Ishikawa (cell line): Measurements from ENCODE around the gene CD164L2.
A peak's percentile ranks its signal among the peaks of the same experiment; 100 is the strongest.

Source experiments
- CEBPB ChIP-seq: IDR thresholded peaks from 2 replicates; pipeline ENCODE4 v1.6.1; 2012
- CREB1 ChIP-seq: IDR thresholded peaks from 2 replicates; pipeline ENCODE4 v1.6.1; 2012; ENCODE audit warnings: low read depth
- EGR1 ChIP-seq: IDR thresholded peaks from 2 replicates; pipeline ENCODE4 v1.6.1; 2012
- EP300 ChIP-seq: IDR thresholded peaks from 2 replicates; pipeline ENCODE4 v1.6.1; 2012; ENCODE audit warnings: borderline replicate concordance
- FOXM1 ChIP-seq: IDR thresholded peaks from 2 replicates; pipeline ENCODE4 v1.6.1; 2012; ENCODE audit warnings: low read depth, borderline replicate concordance
- MAX ChIP-seq: IDR thresholded peaks from 2 replicates; pipeline ENCODE4 v1.6.1; 2012
- NFIC ChIP-seq: IDR thresholded peaks from 2 replicates; pipeline ENCODE4 v1.6.1; 2012
- RAD21 ChIP-seq: IDR thresholded peaks from 2 replicates; pipeline ENCODE4 v1.6.1; 2012; ENCODE audit warnings: low read depth
- REST ChIP-seq: IDR thresholded peaks from 2 replicates; pipeline ENCODE4 v1.6.1; 2012; ENCODE audit warnings: low read depth, mild to moderate bottlenecking
- TAF1 ChIP-seq: IDR thresholded peaks from 2 replicates; pipeline ENCODE4 v1.6.1; 2012; ENCODE audit warnings: low read depth, mild to moderate bottlenecking
- TCF12 ChIP-seq: IDR thresholded peaks from 2 replicates; pipeline ENCODE4 v1.6.1; 2012; ENCODE audit warnings: low read depth
- TEAD4 ChIP-seq: IDR thresholded peaks from 2 replicates; pipeline ENCODE4 v1.6.1; 2012
- USF1 ChIP-seq: IDR thresholded peaks from 2 replicates; pipeline ENCODE4 v1.6.1; 2012
- YY1 ChIP-seq: IDR thresholded peaks from 2 replicates; pipeline ENCODE4 v1.6.1; 2012; ENCODE audit warnings: low read depth
- ZBTB7A ChIP-seq: IDR thresholded peaks from 2 replicates; pipeline ENCODE4 v1.6.1; 2012; ENCODE audit warnings: low read depth

The CD164L2 gene

GRCh38 chr1:27345272-27345671 lies 37.9 kb downstream of the CD164L2 start:
- TF ChIP-seq ZBTB7A (no peak), EGR1 (no peak)

DNA sequence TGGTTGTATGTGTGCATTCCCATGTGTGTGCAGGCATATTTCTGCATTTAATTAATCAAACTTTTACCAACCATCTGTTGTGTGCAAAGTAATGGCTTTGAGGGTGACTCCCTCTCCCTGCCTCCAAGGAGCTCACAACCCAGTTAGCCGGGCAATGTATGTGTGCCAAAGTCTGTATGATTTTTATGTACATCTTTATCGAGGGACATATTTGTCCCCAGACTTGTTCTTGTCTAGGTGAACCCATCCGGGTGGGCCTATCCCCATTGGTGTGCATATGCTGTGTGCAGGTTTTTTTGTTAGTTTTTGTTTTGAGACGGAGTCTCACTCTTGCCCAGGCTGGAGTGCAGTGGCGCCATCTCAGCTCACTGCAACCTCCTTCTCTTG lies 39.5 kb downstream of the CD164L2 start:
- TF ChIP-seq TCF12 (no peak), TAF1 (no peak), YY1 (no peak), USF1 (no peak), NFIC (no peak), CEBPB (no peak)

DNA sequence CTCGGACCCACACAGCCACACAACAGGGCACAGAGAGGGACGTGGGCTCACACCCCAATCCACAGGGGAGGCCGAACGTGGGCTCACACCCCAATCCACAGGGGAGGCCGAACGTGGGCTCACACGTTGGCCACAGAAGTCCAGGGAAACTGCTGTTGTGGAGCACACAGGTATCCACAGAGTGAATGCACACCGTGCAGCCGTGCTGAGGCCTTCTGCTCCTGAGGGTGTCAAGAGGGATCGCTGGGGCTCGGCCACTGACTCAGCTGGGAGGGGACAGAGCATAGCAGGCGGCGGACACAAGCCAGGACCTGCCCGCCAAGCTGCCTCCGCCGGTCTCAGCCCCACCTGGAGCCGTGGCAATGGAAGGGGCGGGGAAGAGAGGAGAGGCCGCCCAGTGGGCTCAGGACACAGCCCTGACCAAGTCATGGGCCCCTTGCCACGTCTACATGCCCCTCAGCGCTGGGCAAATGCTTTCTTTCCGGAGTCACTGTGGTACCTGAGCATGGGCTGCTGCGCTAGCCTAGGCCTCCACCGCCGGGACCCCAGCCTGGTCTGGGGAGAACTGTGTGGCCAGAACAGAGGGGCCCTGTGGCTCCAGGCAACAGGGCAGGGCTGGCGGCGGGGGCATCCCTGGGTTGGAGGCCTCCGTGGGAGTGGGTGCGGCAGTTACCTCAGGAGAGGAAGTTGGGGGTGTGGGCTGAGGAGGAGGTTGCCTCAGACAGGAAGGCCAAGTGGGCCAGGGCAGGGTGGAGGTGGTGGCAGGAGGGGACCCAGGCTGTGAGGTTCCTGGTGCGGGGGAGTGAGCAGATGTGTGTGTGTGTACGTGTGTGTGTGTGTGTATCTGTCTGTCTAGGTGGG lies 40.1 kb downstream of the CD164L2 start:
- peak; percentile 76 for TF ChIP-seq MAX
- TF ChIP-seq FOXM1: no peak
- TF ChIP-seq CEBPB: no peak
- peak; percentile 23; the same call in 1 of the 2 replicates for TF ChIP-seq TCF12
- TF ChIP-seq TEAD4: no peak
- TF ChIP-seq USF1: no peak
- no peak for TF ChIP-seq EP300

- no peak for TF ChIP-seq TEAD4
These were observed 40.7 kb downstream of the CD164L2 start for GRCh38 chr1:27342391-27342777.

- TF ChIP-seq TCF12: 0 out of 2 replicates have a peak, but pooled peaks have one; percentile 54
- no peak for TF ChIP-seq NFIC
- peak; percentile 58; the same call in 1 of the 2 replicates for TF ChIP-seq TAF1
- no peak for TF ChIP-seq RAD21
- peak; percentile 57; the same call in 1 of the 2 replicates for TF ChIP-seq YY1
- TF ChIP-seq CREB1: no peak
- TF ChIP-seq MAX: peak; percentile 73; the same call in 1 of the 2 replicates
- 0 out of 2 replicates have a peak, but pooled peaks have one; percentile 25 for TF ChIP-seq TEAD4
- no peak for TF ChIP-seq REST
- no peak for TF ChIP-seq USF1
- TF ChIP-seq CEBPB: no peak
- TF ChIP-seq FOXM1: no peak
- TF ChIP-seq EGR1: peak; percentile 80
- peak; percentile 68; the same call in 1 of the 2 replicates for TF ChIP-seq ZBTB7A
- peak; percentile 47; the same call in 1 of the 2 replicates for TF ChIP-seq EP300
These were observed 41.4 kb downstream of the CD164L2 start, which contains the start of gene SYTL1 for GRCh38 chr1:27341525-27342252. Gene SYTL1, plus strand, starts transcription at chr1:27342022. Its CDS starts 3,313 bp downstream, at chr1:27345335.

- no peak for TF ChIP-seq YY1
- TF ChIP-seq CREB1: no peak
- no peak for TF ChIP-seq ZBTB7A
- no peak for TF ChIP-seq TCF12
- TF ChIP-seq CEBPB: no peak; the same call in 1 of the 2 replicates
These were observed 43.9 kb downstream of the CD164L2 start for GRCh38 chr1:27339213-27339612.

DNA sequence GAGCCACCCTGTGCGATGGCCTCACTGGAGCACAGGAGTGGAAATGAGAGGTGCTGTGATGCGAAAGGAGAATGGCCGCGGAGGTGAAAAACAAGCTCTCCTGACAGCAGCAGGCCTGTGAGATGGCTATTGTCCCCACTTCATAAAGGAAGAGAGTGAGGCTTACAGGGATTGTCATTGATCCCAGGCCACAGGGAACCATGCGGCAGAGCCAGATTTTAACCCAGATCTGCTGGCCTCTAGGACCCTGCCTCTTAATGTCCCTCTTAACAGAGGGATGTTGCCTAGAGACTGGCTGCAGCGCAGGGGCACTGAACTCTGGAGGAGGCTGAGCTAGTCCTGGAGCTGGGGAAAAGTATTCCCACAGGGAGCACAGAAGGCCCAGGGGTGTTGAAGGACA lies 44.4 kb downstream of the CD164L2 start:
- TF ChIP-seq TCF12: no peak
- no peak for TF ChIP-seq FOXM1
- no peak for TF ChIP-seq YY1
- no peak for TF ChIP-seq CEBPB
- TF ChIP-seq EP300: no peak

GRCh38 chr1:27336756-27337155 lies 46.4 kb downstream of the CD164L2 start:
- TF ChIP-seq REST: no peak
